Measurements from ENCODE around the gene SLC30A10.

DNA sequence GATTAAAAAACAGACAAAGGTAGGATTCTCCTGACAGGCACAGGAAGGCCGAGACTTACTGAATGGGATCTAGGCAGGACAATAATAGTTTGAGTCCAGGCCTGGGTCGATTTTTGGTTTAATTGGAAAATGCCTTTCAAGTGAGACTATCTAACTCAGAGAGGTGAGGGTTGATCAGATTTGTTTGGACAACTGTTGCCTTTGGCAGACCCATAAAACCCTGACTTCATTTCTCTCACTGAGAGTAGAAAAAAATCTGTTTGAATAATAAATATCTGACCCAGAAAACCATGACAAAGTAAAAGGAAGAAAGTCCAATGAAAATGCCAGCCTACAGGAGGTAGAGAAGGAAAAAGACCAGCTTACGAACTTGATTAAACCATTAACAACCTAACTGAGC is 12.3 kb upstream of the SLC30A10 start:
- TF ChIP-seq, protein P1, sequence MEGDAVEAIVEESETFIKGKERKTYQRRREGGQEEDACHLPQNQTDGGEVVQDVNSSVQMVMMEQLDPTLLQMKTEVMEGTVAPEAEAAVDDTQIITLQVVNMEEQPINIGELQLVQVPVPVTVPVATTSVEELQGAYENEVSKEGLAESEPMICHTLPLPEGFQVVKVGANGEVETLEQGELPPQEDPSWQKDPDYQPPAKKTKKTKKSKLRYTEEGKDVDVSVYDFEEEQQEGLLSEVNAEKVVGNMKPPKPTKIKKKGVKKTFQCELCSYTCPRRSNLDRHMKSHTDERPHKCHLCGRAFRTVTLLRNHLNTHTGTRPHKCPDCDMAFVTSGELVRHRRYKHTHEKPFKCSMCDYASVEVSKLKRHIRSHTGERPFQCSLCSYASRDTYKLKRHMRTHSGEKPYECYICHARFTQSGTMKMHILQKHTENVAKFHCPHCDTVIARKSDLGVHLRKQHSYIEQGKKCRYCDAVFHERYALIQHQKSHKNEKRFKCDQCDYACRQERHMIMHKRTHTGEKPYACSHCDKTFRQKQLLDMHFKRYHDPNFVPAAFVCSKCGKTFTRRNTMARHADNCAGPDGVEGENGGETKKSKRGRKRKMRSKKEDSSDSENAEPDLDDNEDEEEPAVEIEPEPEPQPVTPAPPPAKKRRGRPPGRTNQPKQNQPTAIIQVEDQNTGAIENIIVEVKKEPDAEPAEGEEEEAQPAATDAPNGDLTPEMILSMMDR (IDR thresholded peaks at IDR 0.05) = no peak
- TF ChIP-seq POLR2A (IDR thresholded peaks at IDR 0.05) = no peak

Data from body of pancreas (tissue), 4 donors.